Astrocyte of the cerebellum (primary cell): ENCODE measurements around the gene CDO1.
"Not testable (repeated sequence)": the region's sequence is repeated elsewhere in the genome, so short reads cannot be mapped to it uniquely, and the experiment has no call there.

Experiments used
- DNase-seq: peaks from one replicate; pipeline ENCODE4 v3.0.0-alpha.2; 2011; ENCODE audit warnings: low read depth
- H3K4me3 ChIP-seq: 2 replicates; pipeline ENCODE4 v1.5.1; 2011; ENCODE audit warnings: mild to moderate bottlenecking, low read depth, low read length, moderate library complexity
- in situ Hi-C: cut with HindIII; loops from 2 replicates; pipeline ENCODE4 v1.10.0; 2017; ENCODE audit warnings: low sequenced_read_pairs
- TF ChIP-seq, protein P1 (sequence below): IDR thresholded peaks from 2 replicates; pipeline ENCODE4 v1.5.1; 2012; ENCODE audit warnings: low read length, low read depth, moderate library complexity, mild to moderate bottlenecking; ENCODE audit errors: missing control alignments

Gene CDO1

DNA sequence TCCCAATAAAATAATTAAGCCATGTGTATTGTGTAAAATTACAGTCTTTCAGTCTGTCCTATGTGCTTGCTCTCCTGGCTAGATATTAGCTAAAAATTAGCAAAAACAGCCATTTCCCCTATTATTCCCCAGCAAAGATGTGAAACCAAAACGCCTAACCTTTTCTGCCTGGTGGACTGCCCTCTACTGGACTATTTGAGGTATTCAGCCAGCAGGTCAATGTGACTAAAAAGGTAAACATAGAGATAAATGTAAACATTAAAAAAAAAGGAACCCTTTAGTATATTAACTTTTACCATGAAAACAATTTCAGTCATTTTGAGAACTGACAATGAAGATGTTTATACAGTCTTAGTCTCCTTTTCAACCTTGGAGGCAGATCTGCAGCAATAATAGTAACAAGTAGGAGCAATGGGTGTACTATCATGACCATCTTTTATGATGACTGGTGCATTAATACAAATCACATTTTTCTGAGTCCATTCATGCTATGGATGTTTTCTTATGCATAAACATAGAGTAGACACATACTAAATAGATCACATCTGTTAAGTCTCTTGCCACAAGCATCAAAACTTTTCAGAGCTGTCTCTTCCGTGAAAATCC lies 14.8 kb upstream of the CDO1 start:
- in situ Hi-C loops: no loop called here
- no peak for DNase-seq
- H3K4me3 ChIP-seq: no peak overlapping the region
- TF ChIP-seq, protein P1, sequence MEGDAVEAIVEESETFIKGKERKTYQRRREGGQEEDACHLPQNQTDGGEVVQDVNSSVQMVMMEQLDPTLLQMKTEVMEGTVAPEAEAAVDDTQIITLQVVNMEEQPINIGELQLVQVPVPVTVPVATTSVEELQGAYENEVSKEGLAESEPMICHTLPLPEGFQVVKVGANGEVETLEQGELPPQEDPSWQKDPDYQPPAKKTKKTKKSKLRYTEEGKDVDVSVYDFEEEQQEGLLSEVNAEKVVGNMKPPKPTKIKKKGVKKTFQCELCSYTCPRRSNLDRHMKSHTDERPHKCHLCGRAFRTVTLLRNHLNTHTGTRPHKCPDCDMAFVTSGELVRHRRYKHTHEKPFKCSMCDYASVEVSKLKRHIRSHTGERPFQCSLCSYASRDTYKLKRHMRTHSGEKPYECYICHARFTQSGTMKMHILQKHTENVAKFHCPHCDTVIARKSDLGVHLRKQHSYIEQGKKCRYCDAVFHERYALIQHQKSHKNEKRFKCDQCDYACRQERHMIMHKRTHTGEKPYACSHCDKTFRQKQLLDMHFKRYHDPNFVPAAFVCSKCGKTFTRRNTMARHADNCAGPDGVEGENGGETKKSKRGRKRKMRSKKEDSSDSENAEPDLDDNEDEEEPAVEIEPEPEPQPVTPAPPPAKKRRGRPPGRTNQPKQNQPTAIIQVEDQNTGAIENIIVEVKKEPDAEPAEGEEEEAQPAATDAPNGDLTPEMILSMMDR: peak; percentile 89

DNA sequence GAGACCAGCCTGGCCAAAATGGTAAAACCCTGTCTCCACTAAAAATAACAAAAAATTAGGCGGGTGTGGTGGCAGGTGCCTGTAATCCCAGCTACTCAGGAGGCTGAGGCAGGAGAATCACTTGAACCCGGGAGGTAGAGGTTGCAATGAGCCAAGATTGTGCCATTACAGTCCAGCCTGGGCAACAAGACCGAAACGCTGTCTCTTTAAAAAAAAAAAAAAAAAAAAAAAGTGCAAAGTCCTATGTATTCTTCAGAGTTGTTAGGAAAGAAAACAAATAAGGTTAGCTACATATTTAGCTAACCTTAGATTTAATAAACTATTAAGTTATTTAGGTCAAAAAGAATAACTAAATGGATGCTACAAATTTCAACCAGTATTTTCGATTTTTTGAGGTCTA lies 13.5 kb upstream of the CDO1 start:
- in situ Hi-C loops: no loop called here
- TF ChIP-seq, protein P1: no peak
- no peak overlapping the region for H3K4me3 ChIP-seq
- DNase-seq: no peak

DNA sequence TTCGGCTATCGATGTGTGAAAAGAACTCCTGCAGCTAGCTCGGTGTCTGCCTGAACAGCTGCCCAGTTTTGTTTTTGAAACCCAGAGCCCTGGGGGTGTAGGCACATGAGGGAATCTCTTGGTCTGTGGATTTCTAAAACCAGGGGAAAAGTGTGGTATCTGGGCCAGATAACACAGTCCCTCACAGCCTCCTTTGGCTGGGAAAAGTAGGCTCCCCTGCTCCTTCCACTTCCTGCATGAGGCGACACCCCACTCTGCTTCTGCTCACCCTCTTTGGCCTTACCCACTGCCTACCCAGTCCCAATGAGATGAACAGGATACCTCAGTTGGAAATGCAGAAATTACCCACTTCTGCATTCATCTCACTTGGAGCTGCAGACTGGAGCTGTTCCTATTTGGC lies 9.5 kb upstream of the CDO1 start:
- no peak overlapping the region for H3K4me3 ChIP-seq
- DNase-seq: no peak
- in situ Hi-C loops: no loop called here
- TF ChIP-seq, protein P1: no peak

DNA sequence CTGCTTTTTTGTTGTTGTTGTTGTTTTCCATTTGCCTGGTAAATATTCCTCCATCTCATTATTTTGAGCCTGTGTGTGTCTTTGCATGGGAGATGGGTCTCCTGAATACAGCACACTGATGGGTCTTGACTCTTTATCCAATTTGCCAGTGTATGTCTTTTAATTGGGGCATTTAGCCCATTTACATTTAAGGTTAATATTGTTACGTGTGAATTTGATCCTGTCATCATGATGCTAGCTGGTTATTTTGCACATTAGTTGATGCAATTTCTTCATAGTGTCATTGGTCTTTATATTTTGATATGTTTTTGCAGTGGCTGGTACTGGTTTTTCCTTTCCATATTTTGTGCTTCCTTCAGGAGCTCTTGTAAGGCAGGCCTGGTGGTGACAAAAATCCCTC lies 8.5 kb upstream of the CDO1 start:
- DNase-seq, in situ Hi-C loops, H3K4me3 ChIP-seq: not testable (repeated sequence)

DNA sequence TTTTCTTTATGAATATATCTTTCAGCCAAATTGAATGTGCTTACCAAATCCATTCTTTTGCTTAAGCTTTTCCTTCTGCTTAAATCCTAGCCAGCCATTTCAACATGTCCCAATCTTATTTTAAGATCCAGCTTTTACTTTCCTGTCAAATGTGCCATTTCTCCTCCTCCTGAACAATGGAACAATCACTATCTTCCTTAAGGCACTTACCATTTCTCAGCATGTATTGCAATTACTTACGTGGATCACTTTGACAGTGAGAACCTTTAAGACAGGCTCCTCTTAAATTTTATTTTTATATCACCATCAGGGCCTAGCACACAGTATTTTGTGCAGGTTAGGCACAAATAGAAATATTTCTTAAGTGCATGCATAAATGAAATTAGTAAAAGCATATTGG lies 4.4 kb upstream of the CDO1 start:
- TF ChIP-seq, protein P1: no peak
- no peak overlapping the region for H3K4me3 ChIP-seq
- DNase-seq: no peak
- in situ Hi-C loops: no loop called here

DNA sequence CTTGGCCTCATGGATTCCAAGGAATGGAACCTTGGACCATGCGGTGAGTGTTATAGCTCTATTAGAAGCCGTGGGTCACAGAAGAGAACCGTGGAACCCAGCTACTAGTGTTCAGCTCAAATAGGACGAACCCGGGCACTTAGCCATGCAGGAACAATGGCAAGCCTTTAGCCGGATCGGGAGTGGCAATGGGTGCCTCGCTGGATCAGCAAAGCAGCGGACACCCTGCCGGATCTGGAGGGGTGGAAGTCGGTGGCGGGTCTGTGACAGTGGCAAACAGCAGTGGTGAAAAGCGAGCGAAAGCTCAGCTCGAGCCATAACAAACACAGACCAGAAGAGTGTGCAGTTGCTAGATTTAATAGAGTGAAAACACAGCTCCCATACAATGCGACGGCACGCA lies 2.4 kb upstream of the CDO1 start:
- no peak overlapping the region for H3K4me3 ChIP-seq
- in situ Hi-C loops: no loop called here
- DNase-seq: no peak
- TF ChIP-seq, protein P1: no peak

DNA sequence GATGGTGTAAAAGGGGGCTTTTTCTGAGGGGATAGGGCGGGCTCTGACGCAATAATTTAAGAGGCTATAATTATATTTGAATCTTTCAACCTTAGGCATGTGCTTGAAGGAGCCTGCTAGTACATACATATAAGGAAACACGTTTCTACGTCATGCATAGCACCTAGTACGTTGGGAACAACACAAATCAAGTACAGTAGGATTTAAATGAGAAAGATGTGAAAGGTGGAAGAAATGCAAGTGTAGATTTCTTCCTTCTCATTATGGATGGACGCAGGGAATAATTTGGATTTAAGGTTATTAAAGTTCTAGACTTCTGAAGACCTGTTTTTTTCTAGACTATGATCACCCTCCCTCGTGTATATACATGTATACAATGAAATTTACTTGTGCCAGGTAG lies 927 bp upstream of the CDO1 start:
- H3K4me3 ChIP-seq: no peak overlapping the region
- TF ChIP-seq, protein P1: no peak
- in situ Hi-C loops: no loop called here
- no peak for DNase-seq
